NCI-H1092 treated with DMSO at 0.1 percent for 48 hours (cell line): Measurements from ENCODE around the gene CAPN11.
"Not testable (repeated sequence)": the region's sequence is repeated elsewhere in the genome, so short reads cannot be mapped to it uniquely, and the experiment has no call there.

Experiments used
- DNase-seq: peaks from one replicate; lab custom pipeline; 2025; lab: John Stamatoyannopoulos, UW

Gene CAPN11

DNA sequence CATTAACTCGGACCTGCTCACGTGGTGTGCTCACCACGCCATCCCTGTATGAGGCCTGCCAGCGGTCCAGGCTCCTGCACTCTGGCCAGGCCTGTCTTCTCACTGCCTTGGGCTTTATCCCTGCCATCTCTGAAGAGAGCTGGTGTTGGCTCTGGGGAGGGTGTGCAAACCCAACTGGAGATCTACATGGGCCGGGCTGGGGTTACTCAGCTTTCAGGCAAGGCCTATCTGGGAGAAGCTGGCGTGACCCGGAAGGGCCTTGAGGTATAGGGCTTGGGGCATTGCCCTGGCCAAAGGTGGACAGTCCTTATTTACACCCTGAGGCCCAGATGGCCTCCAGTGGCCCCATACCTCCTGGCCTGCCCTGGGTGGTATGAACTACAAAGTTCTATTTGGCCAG lies 69.8 kb downstream of the CAPN11 start:
- no peak for DNase-seq

DNA sequence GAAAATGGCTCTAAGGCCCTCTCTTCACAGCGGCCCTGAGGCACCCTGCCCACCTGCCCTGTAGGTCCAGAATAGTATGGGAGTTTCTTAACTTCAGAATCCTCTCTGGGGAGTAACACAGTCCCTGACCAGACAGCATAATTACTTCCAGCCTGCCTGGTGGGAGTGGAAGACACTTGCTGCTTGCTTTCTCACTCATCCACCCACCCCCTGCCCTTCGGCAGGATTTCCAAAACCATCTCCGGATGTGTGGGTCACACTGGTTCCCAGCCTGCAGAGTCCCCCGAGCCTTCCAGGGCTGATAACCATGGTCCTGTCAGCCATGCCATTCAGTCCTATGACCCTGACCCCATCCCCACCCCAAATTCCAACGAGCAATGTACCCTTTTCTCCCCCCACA lies 70.2 kb downstream of the CAPN11 start:
- no peak for DNase-seq

DNA sequence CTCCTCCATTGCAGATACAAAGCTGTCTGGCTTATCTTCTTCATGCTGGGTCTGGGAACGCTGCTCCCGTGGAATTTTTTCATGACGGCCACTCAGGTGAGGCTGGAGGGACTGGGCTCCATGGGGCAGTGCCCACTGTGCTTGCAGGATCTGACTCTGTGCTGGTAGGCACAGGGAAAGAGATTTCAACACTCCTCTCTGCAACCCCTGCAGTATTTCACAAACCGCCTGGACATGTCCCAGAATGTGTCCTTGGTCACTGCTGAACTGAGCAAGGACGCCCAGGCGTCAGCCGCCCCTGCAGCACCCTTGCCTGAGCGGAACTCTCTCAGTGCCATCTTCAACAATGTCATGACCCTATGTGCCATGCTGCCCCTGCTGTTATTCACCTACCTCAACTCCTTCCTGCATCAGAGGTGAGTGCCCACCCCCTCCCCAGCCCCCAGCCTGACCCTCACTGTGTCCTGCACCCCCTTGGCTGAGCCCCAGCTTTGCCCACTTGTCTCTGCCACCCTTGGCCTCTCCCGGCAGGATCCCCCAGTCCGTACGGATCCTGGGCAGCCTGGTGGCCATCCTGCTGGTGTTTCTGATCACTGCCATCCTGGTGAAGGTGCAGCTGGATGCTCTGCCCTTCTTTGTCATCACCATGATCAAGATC lies 70.9 kb downstream of the CAPN11 start:
- DNase-seq = no peak

DNA sequence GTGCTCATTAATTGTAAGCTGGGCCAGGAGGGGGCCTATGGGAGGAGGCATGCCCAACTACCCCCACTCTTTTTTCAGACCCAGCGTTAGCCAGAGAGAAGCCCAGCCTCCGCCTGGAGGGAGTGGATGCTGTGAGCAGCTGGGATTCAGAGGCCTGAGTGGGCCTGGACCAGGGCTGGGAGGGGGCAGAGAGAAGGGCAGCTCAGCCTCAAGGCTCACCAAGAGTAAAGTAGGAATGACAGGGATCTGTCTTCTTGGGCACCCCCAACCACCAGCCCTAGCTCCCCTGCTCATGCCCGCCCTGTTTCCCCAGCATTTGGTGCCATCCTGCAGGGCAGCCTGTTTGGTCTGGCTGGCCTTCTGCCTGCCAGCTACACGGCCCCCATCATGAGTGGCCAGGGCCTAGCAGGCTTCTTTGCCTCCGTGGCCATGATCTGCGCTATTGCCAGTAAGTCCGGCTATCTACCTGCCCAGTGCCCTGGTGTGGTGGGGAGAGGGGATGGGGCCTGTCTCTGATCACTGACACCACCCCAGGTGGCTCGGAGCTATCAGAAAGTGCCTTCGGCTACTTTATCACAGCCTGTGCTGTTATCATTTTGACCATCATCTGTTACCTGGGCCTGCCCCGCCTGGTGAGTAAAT lies 71.5 kb downstream of the CAPN11 start:
- DNase-seq = no peak

DNA sequence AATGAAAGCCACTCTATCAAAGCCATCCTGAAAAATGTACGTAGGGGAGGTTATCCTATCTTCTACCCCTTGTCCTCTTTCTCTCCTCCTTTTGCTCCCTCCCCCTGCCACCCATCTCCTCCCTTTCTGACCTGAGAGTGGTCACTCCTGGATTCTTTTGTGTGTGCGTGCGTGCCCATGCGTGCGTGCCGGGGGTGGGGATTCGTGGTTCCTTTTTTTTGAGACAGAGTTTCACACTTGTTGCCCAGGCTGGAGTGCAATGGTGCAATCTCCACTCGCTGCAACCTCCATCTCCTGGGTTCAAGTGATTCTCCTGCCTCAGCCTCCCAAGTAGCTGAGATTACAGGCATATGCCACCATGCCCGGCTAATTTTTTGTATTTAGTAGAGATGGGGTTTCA lies 72.8 kb downstream of the CAPN11 start:
- not testable (repeated sequence) for DNase-seq

DNA sequence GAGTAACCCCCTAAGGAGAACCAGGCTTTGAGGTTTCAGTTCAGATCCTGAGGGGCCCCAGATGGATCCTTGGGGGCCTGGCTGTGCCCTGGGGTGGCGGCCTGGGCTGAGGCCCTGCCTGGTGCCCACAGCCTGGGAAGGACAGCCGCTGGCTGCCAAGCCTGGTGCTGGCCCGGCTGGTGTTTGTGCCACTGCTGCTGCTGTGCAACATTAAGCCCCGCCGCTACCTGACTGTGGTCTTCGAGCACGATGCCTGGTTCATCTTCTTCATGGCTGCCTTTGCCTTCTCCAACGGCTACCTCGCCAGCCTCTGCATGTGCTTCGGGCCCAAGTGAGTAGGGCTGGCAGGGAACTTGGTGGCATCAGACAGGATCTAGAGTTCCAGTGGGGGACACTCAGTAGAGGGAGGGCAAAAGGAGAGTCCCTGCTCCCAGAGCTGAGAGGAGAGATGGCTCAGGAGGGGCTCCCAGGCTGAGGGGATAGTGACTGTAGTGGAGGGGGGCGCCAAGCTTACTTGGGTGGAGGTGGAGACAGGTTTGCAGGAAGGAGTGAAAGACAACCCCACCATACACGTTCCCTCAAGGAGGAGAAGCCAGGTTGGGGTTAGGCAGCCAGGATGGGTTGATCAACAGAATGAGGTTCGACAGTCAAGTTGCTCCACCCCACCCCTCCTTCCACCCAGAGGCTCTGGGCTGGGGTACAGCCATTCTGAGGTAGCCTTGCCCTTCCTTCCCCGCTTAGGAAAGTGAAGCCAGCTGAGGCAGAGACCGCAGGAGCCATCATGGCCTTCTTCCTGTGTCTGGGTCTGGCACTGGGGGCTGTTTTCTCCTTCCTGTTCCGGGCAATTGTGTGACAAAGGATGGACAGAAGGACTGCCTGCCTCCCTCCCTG lies 74.3 kb downstream of the CAPN11 start:
- DNase-seq = no peak

DNA sequence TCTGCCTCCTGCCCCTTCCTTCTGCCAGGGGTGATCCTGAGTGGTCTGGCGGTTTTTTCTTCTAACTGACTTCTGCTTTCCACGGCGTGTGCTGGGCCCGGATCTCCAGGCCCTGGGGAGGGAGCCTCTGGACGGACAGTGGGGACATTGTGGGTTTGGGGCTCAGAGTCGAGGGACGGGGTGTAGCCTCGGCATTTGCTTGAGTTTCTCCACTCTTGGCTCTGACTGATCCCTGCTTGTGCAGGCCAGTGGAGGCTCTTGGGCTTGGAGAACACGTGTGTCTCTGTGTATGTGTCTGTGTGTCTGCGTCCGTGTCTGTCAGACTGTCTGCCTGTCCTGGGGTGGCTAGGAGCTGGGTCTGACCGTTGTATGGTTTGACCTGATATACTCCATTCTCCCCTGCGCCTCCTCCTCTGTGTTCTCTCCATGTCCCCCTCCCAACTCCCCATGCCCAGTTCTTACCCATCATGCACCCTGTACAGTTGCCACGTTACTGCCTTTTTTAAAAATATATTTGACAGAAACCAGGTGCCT lies 75.0 kb downstream of the CAPN11 start:
- no peak for DNase-seq
